HG03097 (cell line): ENCODE data around the gene RALY.

ENCODE experiments used
- ATAC-seq: cut with Tn5 transposase; IDR thresholded peaks from one replicate; pipeline ENCODE4 v1.9.1; 2021; ENCODE audit not compliant: unreplicated experiment, low FRiP score

Gene RALY

DNA sequence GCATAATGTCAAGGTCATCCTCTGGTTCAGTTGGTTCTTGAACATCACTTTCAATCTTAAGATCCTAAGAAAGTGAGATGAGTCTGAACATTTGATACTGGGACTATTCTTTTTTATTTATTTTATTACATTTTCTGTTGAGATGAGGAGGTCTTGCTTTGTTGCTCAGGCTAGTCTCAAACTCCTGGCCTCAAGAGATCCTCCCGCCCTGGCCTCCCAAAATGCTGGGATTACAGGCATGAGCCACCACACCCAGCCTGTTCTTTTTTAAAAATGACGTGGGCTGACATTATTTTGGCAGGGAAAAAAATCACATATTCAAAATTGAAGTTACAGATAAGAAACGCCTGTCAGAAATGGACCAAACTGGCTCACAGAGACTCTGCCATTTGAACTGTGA lies 104.9 kb downstream of the RALY start:
- no peak for ATAC-seq

- no peak for ATAC-seq
Measured at GRCh38 chr20:34099675-34100074, 106.0 kb downstream of the RALY start.

DNA sequence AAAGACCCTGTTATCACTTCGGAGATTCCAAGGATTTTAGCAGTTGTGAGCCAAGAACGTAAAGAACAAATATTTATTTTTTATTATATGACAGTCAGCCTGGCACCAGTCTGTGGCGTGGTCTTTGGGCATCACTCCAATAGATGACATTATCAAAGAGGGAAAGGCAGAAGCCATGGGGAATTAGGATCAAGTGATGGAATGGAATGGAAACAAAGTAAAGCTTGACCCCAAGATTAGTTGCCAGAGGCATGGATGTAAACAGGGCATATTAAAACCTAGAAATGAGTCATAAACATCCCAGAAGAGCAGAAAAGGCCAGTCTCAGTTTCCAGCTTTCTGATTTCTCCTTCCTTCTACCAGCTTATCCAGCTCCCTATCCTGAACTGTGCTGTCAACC lies 106.9 kb downstream of the RALY start:
- no peak for ATAC-seq

DNA sequence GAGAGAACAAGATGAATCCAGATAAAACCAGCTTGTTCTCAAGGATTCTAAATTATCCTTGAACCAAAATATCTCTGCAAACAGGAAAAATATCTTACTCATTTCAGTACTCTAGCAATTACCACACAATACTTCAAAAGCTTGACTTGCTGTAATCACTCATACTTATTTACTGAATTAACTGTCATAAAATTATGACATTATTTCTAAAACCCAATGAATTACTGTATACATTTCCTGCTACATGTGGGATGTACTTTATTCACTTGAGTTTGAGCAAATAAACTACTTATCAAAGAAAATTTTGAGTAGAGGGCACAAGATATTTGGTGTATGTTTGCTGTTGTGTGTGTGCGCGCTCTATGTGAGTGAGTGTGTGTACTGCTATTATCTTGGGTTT lies 108.6 kb downstream of the RALY start:
- ATAC-seq = no peak

GRCh38 chr20:34104059-34104458 lies 110.3 kb downstream of the RALY start:
- ATAC-seq = no peak

GRCh38 chr20:34105978-34106675 lies 112.4 kb downstream of the RALY start:
- no peak for ATAC-seq

- ATAC-seq = no peak
Measured at GRCh38 chr20:34108616-34109174, 115.0 kb downstream of the RALY start.

DNA sequence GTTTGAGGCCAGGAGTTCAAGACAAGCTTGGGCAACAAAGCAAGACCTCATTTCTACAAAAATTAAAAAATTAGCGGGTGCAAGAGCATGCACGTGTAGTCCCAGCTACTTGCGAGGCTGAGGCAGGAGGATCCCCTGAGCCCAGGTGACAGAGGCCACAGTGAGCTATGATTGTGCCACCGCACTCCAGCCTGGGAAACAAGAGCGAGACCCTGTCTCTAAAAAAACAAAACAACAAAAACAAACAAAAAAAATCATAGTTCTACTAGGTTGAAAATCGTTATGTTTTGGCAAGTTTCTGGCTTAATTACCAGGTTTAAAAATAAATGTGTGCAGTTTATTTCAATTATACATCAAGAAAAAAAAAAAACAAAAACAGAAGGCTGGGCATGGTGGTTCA lies 115.7 kb downstream of the RALY start:
- no peak for ATAC-seq

- no peak for ATAC-seq
Measured at GRCh38 chr20:34110025-34110744, 116.5 kb downstream of the RALY start.

DNA sequence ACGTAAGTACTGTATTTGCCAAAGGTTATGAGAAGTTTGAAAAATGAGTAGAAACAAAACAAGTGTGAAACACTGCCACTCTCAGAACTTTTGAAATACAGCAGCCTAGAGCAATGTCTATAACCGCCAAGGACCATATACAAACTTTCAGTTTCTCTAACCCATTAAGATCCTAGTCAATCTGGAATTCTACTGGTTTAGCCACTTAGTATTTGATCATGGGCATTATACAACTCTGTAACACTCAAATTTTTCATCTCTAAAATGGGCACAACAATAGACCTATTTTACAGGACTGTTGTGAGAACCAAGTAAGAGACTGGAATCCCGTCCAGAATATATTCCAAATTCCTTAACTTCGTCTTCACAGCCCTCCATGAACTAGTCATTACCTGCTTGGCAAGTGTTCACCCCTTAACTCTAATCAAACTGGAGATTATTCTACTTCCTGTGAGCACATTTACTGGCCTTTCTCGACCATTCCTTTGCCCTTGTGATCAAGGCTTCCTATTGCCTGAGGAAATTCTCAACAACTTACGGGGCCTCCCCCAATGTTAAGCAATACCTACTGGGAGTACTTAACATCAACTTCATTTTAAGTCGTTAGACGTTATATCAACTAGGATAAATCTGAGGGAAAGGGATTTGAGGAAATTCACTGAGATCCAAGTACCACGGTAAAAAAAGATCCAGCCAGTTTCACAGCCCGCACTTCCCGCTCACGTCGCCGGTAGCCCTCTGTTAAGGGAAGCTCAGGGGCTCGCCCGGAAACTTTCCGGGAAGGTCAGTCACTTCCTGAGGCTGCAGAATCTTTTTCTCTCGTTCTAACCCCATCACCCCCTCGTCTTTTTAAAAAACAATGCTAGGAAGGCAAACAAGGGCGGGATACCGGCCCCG lies 117.3 kb downstream of the RALY start:
- no peak for ATAC-seq

DNA sequence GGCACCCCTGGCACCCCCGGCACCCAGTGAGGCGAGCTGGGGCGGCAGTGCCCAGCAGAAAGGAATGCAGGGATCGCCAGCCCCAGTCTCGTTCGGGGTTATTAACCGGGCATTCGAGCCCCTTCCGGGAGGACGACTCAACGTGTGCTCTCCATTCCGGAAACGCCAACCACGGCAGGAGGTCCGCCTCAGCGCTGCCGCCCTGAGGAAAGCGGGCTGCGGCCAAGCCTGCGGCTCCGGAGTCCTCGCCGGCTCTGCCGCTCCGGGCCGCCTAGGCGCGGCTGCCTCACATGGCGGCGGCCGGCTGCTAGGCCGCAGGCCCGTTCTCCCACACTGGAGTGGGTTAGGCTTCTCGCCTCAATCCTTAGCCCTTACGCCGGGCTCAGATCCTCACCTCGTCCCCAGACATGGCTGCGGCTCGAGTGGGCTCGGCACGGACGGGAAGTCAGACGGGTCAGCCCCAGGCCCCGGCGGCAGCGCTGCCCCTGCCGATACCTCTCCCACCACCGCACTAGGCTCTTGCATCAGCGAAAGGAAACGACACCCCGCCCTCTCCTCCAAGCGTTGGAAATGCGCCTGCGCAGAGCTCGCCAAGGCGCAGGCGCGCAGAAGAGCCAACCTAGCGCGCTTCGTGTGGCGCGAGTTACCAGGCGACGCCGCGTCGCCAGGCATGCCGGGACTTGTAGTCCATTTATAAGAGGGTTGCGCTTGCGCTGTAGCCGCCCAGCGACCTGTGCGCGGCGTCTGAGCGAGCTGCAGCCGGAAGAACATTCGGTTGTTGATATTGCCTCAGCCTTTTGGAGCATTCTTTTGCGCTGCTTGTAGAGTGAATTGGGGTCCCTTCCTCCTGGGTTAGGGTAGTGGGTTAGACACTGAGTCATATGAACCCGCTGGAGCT lies 118.2 kb downstream of the RALY start, which contains the start of gene EIF2S2:
EIF2S2 (minus strand) TSS at position 542 of the 898 bp plus-strand sequence; CDS start at position 409, 133 bp downstream.
- peak; percentile 88 for ATAC-seq

DNA sequence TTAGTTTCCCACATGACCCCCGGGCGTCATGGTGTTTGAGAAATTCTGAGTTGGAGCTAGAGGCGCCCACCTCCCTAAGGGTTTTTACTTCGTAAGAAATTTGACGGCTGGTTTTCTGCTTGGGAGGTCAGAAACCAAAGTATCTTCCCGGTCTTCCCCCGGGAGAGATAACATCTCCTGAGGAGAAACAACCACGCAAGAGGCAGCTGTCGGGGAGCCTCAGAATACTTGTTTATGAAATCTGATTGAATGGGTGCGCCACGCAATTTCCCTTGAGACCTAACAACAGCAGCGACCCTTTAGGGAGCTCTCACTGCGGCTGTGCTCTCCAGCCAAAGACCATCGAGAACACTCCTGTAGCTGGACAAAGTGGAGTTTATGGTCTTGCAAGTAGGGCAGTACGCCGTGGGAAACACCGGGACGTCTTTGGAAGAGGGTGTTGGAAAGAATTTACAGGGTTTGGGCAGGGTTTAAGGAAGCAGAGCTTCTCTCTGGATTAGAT lies 118.9 kb downstream of the RALY start:
- ATAC-seq = no peak

DNA sequence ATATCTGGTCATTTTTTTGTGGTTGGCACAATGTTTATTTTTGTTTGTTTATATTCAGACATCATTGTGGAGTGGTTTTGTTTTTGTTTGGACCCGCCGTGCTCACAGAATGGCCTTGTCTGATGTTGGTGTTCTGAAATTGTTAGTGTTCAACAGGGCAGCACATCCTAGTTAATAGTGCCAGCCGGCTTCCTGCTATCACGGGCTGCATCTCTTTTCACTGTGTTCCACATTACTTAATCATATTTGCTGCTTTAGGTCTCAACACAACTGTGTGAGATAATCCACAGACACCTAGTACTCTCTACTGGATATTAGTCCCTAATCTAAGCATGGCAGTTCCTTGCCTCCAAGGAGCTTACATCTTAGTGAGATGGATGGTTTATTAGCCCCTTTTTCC lies 121.1 kb downstream of the RALY start:
- ATAC-seq = no peak

DNA sequence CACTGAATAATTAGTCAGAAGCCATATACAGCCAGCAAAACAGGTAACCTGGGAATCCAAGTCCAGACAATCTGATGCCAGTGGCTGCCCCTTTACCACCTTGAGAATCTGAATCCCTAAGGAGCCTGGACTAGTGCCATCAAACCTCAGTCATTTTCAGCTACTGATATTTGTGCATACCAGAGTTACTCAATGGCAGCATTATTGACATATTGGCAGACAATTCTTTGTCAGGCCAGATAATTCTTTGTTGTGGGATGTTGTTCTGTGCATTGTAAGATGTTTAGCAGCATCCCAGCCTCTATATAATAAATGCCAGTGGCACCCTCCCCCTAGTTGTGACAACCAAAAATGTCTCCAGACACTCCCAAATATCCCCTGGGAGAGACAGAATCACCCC lies 121.5 kb downstream of the RALY start:
- ATAC-seq = no peak

DNA sequence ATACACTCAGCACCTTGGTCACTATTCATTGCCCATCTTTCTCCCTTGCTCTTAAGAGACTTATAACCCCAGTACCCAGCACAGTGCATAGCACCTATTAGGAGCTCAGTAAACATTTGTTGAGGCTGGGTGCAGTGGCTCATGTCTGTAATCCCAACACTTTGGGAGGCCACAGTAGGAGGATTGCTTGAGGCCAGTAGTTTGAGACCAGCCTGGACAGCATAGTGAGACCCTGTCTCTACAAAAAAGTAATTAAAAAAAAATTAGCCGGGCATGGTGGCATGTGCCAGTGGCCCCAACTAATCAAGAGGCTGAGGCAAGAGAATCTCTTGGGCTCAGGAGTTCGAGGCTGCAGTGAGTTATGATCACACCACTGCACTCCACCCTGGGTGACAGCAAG lies 126.5 kb downstream of the RALY start:
- ATAC-seq = no peak

GRCh38 chr20:34122274-34122980 lies 128.7 kb downstream of the RALY start:
- ATAC-seq = no peak

DNA sequence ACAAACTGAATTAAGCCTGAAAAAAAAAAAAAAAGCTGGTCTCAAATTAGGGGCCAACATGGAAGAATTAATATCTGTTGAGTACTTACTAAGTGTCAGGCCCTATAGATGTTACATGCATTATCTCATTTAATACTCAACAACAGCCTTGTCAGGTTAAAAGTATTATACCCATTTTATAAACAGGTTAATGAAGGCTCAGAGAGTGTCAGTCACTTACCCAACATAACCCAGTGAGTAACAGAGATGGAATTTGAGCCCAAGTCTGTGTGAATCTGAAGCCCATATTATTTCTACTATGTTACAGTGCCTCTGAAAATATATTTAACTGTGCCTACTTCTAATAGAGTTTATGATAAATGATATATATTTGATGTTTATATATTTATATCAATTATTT lies 129.6 kb downstream of the RALY start:
- no peak for ATAC-seq

GRCh38 chr20:34124469-34125249 lies 130.9 kb downstream of the RALY start:
- ATAC-seq = no peak
